HCT116 (cell line): Measurements from ENCODE around the gene KPNB1. TPM values are rescaled to one million over a fixed set of nuclear protein-coding genes. Genes with fewer than 3 reads are reported as not detected.

Experiments used
- ATAC-seq: fragments of 200-7000 bp; cut with Tn5 transposase; 2 replicates; pipeline ENCODE4 v1.9.1; 2020; ENCODE audit warnings: mild to moderate bottlenecking, moderate library complexity
- BruUV-seq: library from RNA; stranded (reverse); fragments of 400-500 nt; replicated peaks from 2 replicates; lab custom pipeline; 2021; lab: Mats Ljungman, UMichigan
- CTCF ChIA-PET: fragments of 300-600 bp; sonication (Branson Sonifier 250); formaldehyde crosslinking; loops from one replicate; lab custom pipeline; 2021; ENCODE audit warnings: antibody characterized with exemption; lab: Charles Lee
- POLR2A ChIA-PET: fragments of 300-600, 350-600 bp; sonication (Branson Sonifier 250); formaldehyde crosslinking; loops from one replicate; lab custom pipeline; 2021; ENCODE audit warnings: antibody characterized with exemption; lab: Charles Lee
- RAD21 ChIA-PET, 2 experiments: fragments of 300-600 bp; sonication (Branson Sonifier 250); formaldehyde crosslinking; loops; one replicate each; lab custom pipeline; 2023; ENCODE audit warnings: low total read pairs in 2 of 2; ENCODE audit not compliant: uncharacterized antibody in 2 of 2, unreplicated experiment in 2 of 2, low non-redundant PET in 1 of 2; lab: Charles Lee
- DNase-seq: peaks from one replicate; pipeline ENCODE4 v3.0.0-alpha.2; 2010; ENCODE audit warnings: low read depth, low spot score
- H2AFZ ChIP-seq: fragments of 200-600 bp; shearing (Covaris generic), sonication (generic); 2 replicates; pipeline ENCODE4 v1.6.1; 2017; ENCODE audit warnings: low read depth, mixed run types, mixed read lengths, antibody characterized with exemption, low read length; ENCODE audit not compliant: poor library complexity, severe bottlenecking
- H3K27ac ChIP-seq: 2 replicates; pipeline ENCODE4 v1.5.1; 2012; ENCODE audit warnings: low read depth, low read length
- H3K27me3 ChIP-seq: fragments of 200-600 bp; sonication (generic); 2 replicates; pipeline ENCODE4 v1.6.1; 2016; ENCODE audit warnings: mixed run types, low read length, mixed read lengths; ENCODE audit not compliant: insufficient read depth
- H3K36me3 ChIP-seq, 2 experiments: fragments of 200-500 bp in 1 of 2; fragments of 200-600 bp in 1 of 2; sonication (Bioruptor generic) in 1 of 2; sonication (generic) in 1 of 2; 2 replicates each; pipeline versions ENCODE4 v1.5.1 to v1.6.1; 2014 to 2016; ENCODE audit warnings: low read length in 2 of 2, inconsistent platforms in 1 of 2, mixed read lengths in 1 of 2, mixed run types in 1 of 2; ENCODE audit not compliant: insufficient read depth in 2 of 2, control insufficient read depth in 1 of 2
- H3K4me1 ChIP-seq, 2 experiments: fragments of 200-600 bp in 1 of 2; sonication (generic) in 1 of 2; 2 replicates each; pipeline versions ENCODE4 v1.5.1 to v1.6.1; 2012 to 2017; ENCODE audit warnings: low read length in 2 of 2, inconsistent platforms in 1 of 2, mild to moderate bottlenecking in 1 of 2, mixed read lengths in 1 of 2, mixed run types in 1 of 2, moderate library complexity in 1 of 2; ENCODE audit not compliant: insufficient read depth in 2 of 2, control insufficient read depth in 1 of 2
- H3K4me2 ChIP-seq: fragments of 200-600 bp; sonication (generic); 2 replicates; pipeline ENCODE4 v1.6.1; 2017; ENCODE audit warnings: mixed run types, low read length, mixed read lengths
- H3K4me3 ChIP-seq, 2 experiments: fragments of 200-600 bp in 1 of 2; sonication (generic) in 1 of 2; replicated peaks in 1 of 2; 2 replicates each; pipeline ENCODE4 v1.5.1; 2011 to 2016; ENCODE audit warnings: low read length in 2 of 2, control low read depth in 1 of 2, low read depth in 1 of 2, mild to moderate bottlenecking in 1 of 2, mixed read lengths in 1 of 2, mixed run types in 1 of 2
- H3K79me2 ChIP-seq: fragments of 200-600 bp; sonication (generic); 2 replicates; pipeline ENCODE4 v1.6.1; 2017; ENCODE audit warnings: mild to moderate bottlenecking, mixed run types, low read length, moderate library complexity, mixed read lengths; ENCODE audit not compliant: insufficient read depth
- H3K9ac ChIP-seq: fragments of 200-600 bp; sonication (generic); 2 replicates; pipeline ENCODE4 v1.6.1; 2016; ENCODE audit warnings: low read length, mixed read lengths
- H3K9me2 ChIP-seq: fragments of 200-600 bp; sonication (generic), shearing (Covaris generic); 2 replicates; pipeline ENCODE4 v1.6.1; 2017; ENCODE audit warnings: mixed run types, mild to moderate bottlenecking, moderate library complexity; ENCODE audit not compliant: insufficient read depth
- H3K9me3 ChIP-seq, 2 experiments: fragments of 200-500 bp in 1 of 2; fragments of 200-600 bp in 1 of 2; sonication (Bioruptor generic) in 1 of 2; sonication (generic) in 1 of 2; 2 replicates each; pipeline ENCODE4 v1.6.1; 2014 to 2017; ENCODE audit warnings: low read length in 2 of 2, mixed read lengths in 2 of 2, inconsistent platforms in 1 of 2, low read depth in 1 of 2, mild to moderate bottlenecking in 1 of 2, mixed run types in 1 of 2, moderate library complexity in 1 of 2; ENCODE audit not compliant: control insufficient read depth in 1 of 2, insufficient read depth in 1 of 2
- H4K20me1 ChIP-seq: fragments of 200-600 bp; sonication (generic), shearing (Covaris generic); 2 replicates; pipeline ENCODE4 v1.6.1; 2017; ENCODE audit warnings: mixed run types, mild to moderate bottlenecking, moderate library complexity; ENCODE audit not compliant: insufficient read depth
- EGR1 ChIP-seq: IDR thresholded peaks from 2 replicates; pipeline ENCODE4 v1.6.1; 2012; ENCODE audit warnings: low read depth
- ELF1 ChIP-seq: IDR thresholded peaks from 2 replicates; pipeline ENCODE4 v1.6.1; 2012; ENCODE audit warnings: low read depth, borderline replicate concordance
- EZH2 ChIP-seq: fragments of 200-600 bp; sonication (generic); IDR thresholded peaks from 2 replicates; pipeline ENCODE4 v1.6.1; 2017; ENCODE audit warnings: antibody characterized with exemption, mixed run types
- EZH2phosphoT487 ChIP-seq: fragments of 200-600 bp; IDR thresholded peaks from 2 replicates; pipeline ENCODE4 v1.6.1; 2018; ENCODE audit warnings: antibody characterized with exemption, borderline replicate concordance
- FOSL1 ChIP-seq: IDR thresholded peaks from 2 replicates; pipeline ENCODE4 v1.6.1; 2012; ENCODE audit warnings: low read depth
- POLR2A ChIP-seq: IDR thresholded peaks from 2 replicates; pipeline ENCODE4 v1.7.0; 2011; ENCODE audit warnings: borderline replicate concordance; ENCODE audit not compliant: insufficient read depth, insufficient read length; ENCODE audit errors: extremely low read depth
- POLR2AphosphoS5 ChIP-seq: IDR thresholded peaks from 2 replicates; pipeline ENCODE4 v1.6.1; 2011; ENCODE audit warnings: mild to moderate bottlenecking, low read depth, low read length, moderate library complexity
- SRF ChIP-seq: IDR thresholded peaks from 2 replicates; pipeline ENCODE4 v1.6.1; 2012; ENCODE audit warnings: low read depth
- TCF7L2 ChIP-seq: IDR thresholded peaks from 2 replicates; pipeline ENCODE4 v1.7.0; 2011; ENCODE audit warnings: borderline replicate concordance, inconsistent platforms; ENCODE audit not compliant: insufficient read depth, insufficient read length; ENCODE audit errors: extremely low read depth
- YY1 ChIP-seq: IDR thresholded peaks from 2 replicates; pipeline ENCODE4 v1.6.1; 2011; ENCODE audit warnings: low read length, low read depth, moderate library complexity, mild to moderate bottlenecking; ENCODE audit not compliant: insufficient replicate concordance; ENCODE audit errors: extremely low read depth
- ZFX ChIP-seq: fragments of 450-650 bp; IDR thresholded peaks from 2 replicates; pipeline ENCODE4 v1.6.1; 2017
- ZNF274 ChIP-seq: fragments of 200-500 bp; sonication (Bioruptor generic); IDR thresholded peaks from 2 replicates; pipeline ENCODE4 v1.6.1; 2014; ENCODE audit warnings: mild to moderate bottlenecking, low read depth, low read length, inconsistent platforms
- intact Hi-C: fragments of 100-400 bp; cut with micrococcal nuclease; formaldehyde crosslinking; loops from 2 replicates; pipeline ENCODE4 v1.10.0; 2022
- total RNA-seq: library from RNA; stranded (reverse); gene quantifications from one replicate; pipeline ENCODE4 v1.2.1, GENCODE V29; 2021; ENCODE audit not compliant: unreplicated experiment
- TF ChIP-seq, protein P1 (sequence below): IDR thresholded peaks from 2 replicates; pipeline ENCODE4 v1.6.1; 2011; ENCODE audit warnings: mild to moderate bottlenecking, low read length, moderate library complexity; ENCODE audit not compliant: insufficient replicate concordance; ENCODE audit errors: extremely low read depth
- TF ChIP-seq, protein P2 (sequence below), 3 experiments: fragments of 200-600 bp in 1 of 3; sonication (generic) in 1 of 3; IDR thresholded peaks in 2 of 3; conservative IDR thresholded peaks in 1 of 3; 2 replicates each; pipeline ENCODE4 v1.5.1; 2012 to 2017; ENCODE audit warnings: low read depth in 2 of 3, low read length in 2 of 3, antibody characterized with exemption in 1 of 3, borderline replicate concordance in 1 of 3, control low read depth in 1 of 3, mild to moderate bottlenecking in 1 of 3, mixed read lengths in 1 of 3, mixed run types in 1 of 3, moderate library complexity in 1 of 3; ENCODE audit not compliant: insufficient read depth in 1 of 3
- TF ChIP-seq, protein P3 (sequence below): IDR thresholded peaks from 2 replicates; pipeline ENCODE4 v1.6.1; 2012

KPNB1 gene
- total RNA-seq, 1 experiment from 2014 or later = 526 TPM

DNA sequence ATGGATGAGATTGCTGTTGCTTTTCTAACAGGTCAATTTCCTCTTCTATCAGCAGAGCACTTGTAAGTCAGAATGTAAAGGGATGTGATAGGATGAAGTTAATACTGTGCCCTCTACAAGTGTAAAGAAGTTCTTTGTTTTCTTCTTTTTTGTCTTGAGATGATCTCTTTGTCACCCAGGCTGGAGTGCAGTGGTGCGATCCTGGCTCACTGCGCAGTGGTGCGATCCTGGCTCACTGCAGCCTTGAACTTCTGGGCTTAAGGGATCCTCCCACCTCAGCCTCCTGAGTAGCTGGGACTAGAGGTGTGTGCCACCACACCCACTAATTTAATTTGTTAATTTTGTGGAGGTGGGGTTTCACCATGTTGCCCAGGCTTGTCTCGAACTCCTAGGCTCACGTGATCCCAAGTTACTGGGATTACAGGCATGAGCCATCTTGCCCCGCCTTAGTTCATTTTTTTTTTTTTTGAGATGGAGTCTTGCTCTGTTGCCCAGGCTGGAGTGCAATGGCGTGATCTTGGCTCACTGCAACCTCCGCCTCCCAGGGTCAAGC is 21.6 kb upstream of the KPNB1 start:
- Histone ChIP-seq H3K9ac (no peak overlapping the region), H3K27ac (no peak overlapping the region), H2AFZ (no peak overlapping the region), H3K9me3 (no peaks in the 10 kb centered on the region), H3K79me2 (no peaks in the 10 kb centered on the region), H3K4me2 (no peak overlapping the region), H3K9me2 (no peaks in the 10 kb centered on the region), H3K4me3 (no peak overlapping the region), H4K20me1 (no peaks in the 10 kb centered on the region), H3K27me3 (no peaks in the 10 kb centered on the region), H3K4me1 (no peaks in the 10 kb centered on the region), H3K36me3 (peaks cover 3 to 8% of the 10 kb centered on the region in 2 experiments; a peak in 2 of 4 replicates)
- intact Hi-C loops = no loop called here
- BruUV-seq = no TSS peak
- ChIA-PET POLR2A (no interaction called here), CTCF (no interaction called here), RAD21 (no interaction called here)
- TF ChIP-seq EGR1 (no peak), ZFX (no peak)
- no peak for DNase-seq
- ATAC-seq = no peak

DNA sequence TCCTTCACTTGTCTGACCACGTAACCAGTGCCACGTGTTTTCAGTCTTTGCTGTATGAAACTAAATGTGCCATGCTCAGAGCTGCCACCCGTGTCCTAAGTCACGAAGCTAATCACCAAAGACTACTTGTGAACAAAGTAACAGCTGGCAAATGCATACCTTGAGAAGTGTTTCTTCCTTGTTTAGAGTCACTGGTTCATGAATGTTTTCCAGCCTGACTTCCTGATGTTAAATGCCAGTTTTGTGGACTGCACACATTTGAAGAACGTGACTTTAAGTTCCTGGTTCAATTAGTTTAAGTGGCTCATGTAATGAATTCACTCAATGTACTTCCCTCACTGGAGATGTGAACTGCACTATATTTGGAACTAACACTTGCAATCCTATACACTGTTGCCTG is 19.9 kb upstream of the KPNB1 start:
- ChIA-PET POLR2A (interaction anchor here (0.8 to 1.4 kb wide), 2 partner anchors 20 to 21 kb away, joined by 3 to 6 read pairs; partner anchors contain the start of gene KPNB1), RAD21 (no interaction called here), CTCF (no interaction called here)
- no peak for TF ChIP-seq EZH2phosphoT487
- TF ChIP-seq, protein P1, sequence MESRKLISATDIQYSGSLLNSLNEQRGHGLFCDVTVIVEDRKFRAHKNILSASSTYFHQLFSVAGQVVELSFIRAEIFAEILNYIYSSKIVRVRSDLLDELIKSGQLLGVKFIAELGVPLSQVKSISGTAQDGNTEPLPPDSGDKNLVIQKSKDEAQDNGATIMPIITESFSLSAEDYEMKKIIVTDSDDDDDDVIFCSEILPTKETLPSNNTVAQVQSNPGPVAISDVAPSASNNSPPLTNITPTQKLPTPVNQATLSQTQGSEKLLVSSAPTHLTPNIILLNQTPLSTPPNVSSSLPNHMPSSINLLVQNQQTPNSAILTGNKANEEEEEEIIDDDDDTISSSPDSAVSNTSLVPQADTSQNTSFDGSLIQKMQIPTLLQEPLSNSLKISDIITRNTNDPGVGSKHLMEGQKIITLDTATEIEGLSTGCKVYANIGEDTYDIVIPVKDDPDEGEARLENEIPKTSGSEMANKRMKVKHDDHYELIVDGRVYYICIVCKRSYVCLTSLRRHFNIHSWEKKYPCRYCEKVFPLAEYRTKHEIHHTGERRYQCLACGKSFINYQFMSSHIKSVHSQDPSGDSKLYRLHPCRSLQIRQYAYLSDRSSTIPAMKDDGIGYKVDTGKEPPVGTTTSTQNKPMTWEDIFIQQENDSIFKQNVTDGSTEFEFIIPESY = no peak
- TF ChIP-seq YY1 = no peak
- TF ChIP-seq ZFX = no peak
- TF ChIP-seq, protein P2, sequence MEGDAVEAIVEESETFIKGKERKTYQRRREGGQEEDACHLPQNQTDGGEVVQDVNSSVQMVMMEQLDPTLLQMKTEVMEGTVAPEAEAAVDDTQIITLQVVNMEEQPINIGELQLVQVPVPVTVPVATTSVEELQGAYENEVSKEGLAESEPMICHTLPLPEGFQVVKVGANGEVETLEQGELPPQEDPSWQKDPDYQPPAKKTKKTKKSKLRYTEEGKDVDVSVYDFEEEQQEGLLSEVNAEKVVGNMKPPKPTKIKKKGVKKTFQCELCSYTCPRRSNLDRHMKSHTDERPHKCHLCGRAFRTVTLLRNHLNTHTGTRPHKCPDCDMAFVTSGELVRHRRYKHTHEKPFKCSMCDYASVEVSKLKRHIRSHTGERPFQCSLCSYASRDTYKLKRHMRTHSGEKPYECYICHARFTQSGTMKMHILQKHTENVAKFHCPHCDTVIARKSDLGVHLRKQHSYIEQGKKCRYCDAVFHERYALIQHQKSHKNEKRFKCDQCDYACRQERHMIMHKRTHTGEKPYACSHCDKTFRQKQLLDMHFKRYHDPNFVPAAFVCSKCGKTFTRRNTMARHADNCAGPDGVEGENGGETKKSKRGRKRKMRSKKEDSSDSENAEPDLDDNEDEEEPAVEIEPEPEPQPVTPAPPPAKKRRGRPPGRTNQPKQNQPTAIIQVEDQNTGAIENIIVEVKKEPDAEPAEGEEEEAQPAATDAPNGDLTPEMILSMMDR (IDR thresholded peaks at IDR 0.05 in 2 of 3, conservative IDR thresholded peaks at IDR 0.05 in 1 of 3; ENCODE audit: borderline replicate concordance in 1 of 3, insufficient read depth in 1 of 3, low read depth in 2 of 3, low read length in 2 of 3) = no peak
- no peak for TF ChIP-seq POLR2A
- TF ChIP-seq ELF1 = no peak
- no peak for TF ChIP-seq FOSL1
- TF ChIP-seq ZNF274 = no peak
- TF ChIP-seq SRF = no peak
- TF ChIP-seq POLR2AphosphoS5 = no peak
- no peak for TF ChIP-seq EGR1
- TF ChIP-seq, protein P3, sequence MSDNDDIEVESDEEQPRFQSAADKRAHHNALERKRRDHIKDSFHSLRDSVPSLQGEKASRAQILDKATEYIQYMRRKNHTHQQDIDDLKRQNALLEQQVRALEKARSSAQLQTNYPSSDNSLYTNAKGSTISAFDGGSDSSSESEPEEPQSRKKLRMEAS = no peak
- TF ChIP-seq EZH2 = no peak
- TF ChIP-seq TCF7L2 = no peak
- Histone ChIP-seq H3K79me2 (no peaks in the 10 kb centered on the region), H3K9me3 (no peaks in the 10 kb centered on the region), H3K4me3 (no peak overlapping the region), H3K27me3 (no peaks in the 10 kb centered on the region), H4K20me1 (no peaks in the 10 kb centered on the region), H3K4me1 (no peaks in the 10 kb centered on the region), H3K9me2 (no peaks in the 10 kb centered on the region), H3K36me3 (no peaks in the 10 kb centered on the region), H3K27ac (no peak overlapping the region), H3K9ac (no peak overlapping the region), H3K4me2 (no peak overlapping the region), H2AFZ (no peak overlapping the region)
- DNase-seq (no peak), ATAC-seq (no peak)
- BruUV-seq = no TSS peak
- intact Hi-C loops = no loop called here
